Right lobe of liver (tissue), 6 donors: Measurements from ENCODE around the gene PSIP1. TPM values are rescaled to one million over a fixed set of nuclear protein-coding genes. Genes with fewer than 3 reads are reported as not detected.

Experiments
- ATAC-seq, 4 donors: fragments of 200-7000 bp; cut with Tn5 transposase; one replicate each; pipeline ENCODE4 v1.9.1; 2020; ENCODE audit warnings: mild to moderate bottlenecking in 4 of 4, moderate library complexity in 4 of 4
- DNase-seq, 3 donors: peaks; one replicate each; pipeline ENCODE4 v3.0.0-alpha.2; 2020
- H3K27ac ChIP-seq, 3 donors: fragments of 200-600 bp; one replicate each; pipeline ENCODE4 v1.8.0; 2022
- H3K27me3 ChIP-seq, 2 donors: fragments of 200-600 bp; one replicate each; pipeline ENCODE4 v1.8.0; 2022
- H3K36me3 ChIP-seq, 4 donors: fragments of 200-600 bp; sonication (generic) in 1 of 4; one replicate each; pipeline versions ENCODE4 v1.5.1 to v1.8.0; 2017 to 2022; ENCODE audit warnings: control low read depth in 1 of 4
- H3K4me1 ChIP-seq, 4 donors: fragments of 200-600 bp; sonication (generic) in 1 of 4; one replicate each; pipeline versions ENCODE4 v1.5.1 to v1.8.0; 2017 to 2022; ENCODE audit warnings: control low read depth in 1 of 4
- H3K4me3 ChIP-seq, 3 donors: fragments of 200-600 bp; one replicate each; pipeline ENCODE4 v1.8.0; 2022
- H3K9me3 ChIP-seq, 4 donors: fragments of 200-600 bp; sonication (generic) in 1 of 4; one replicate each; pipeline versions ENCODE4 v1.5.1 to v1.8.0; 2017 to 2022; ENCODE audit warnings: control low read depth in 1 of 4
- CTCF ChIP-seq, 4 donors: fragments of 200-600 bp in 3 of 4; fragments of 450-650 bp in 1 of 4; IDR thresholded peaks; one replicate each; pipeline versions ENCODE4 v1.5.1 to v1.8.0; 2016 to 2022; ENCODE audit warnings: antibody characterized with exemption in 4 of 4, mild to moderate bottlenecking in 2 of 4
- POLR2A ChIP-seq: fragments of 450-650 bp; IDR thresholded peaks from one replicate; pipeline ENCODE4 v1.6.1; 2017; ENCODE audit warnings: antibody characterized with exemption, mild to moderate bottlenecking
- WGBS: methylation state at CpG from one replicate; pipeline ENCODE4 v1.1.6; 2018; ENCODE audit warnings: low coverage, low lambda C conversion rate; ENCODE audit not compliant: insufficient coverage; ENCODE audit errors: missing lambda C conversion rate; 5-methylcytosine and 5-hydroxymethylcytosine counted together
- intact Hi-C, 2 donors: fragments of 100-400 bp; cut with DNase I; formaldehyde crosslinking; loops; one replicate each; pipeline versions ENCODE4 v1.11.2 to v1.14.1; 2022
- total RNA-seq, 6 experiments: library from RNA; depleted of rRNA in 2 of 6; stranded (reverse); fragments of >200 nt in 2 of 6; fragmentation: NEBNext Ultra II Directional in 3 of 6; extraction: Animal tissue kit (Norgen Biotek cat#: 25700) in 3 of 6; gene quantifications; one replicate each; pipeline versions ENCODE4 v1.1.0 to v1.2.4, GENCODE V29; 2016 to 2023
- donor health status: DM: no; HTN: yes; CAD: no.
- donor health status: DM: no; HTN: no; CAD: no.
- donor health status: DM: no; HTN: no; CAD: no.
- donor health status: DM: no; HTN: yes; CAD: no.
- donor health status: DM: no; HTN: yes; CAD: no.

Gene PSIP1
- total RNA-seq, 6 experiments from 2014 or later: 8.4 to 19.0 (median 12.0) TPM

DNA sequence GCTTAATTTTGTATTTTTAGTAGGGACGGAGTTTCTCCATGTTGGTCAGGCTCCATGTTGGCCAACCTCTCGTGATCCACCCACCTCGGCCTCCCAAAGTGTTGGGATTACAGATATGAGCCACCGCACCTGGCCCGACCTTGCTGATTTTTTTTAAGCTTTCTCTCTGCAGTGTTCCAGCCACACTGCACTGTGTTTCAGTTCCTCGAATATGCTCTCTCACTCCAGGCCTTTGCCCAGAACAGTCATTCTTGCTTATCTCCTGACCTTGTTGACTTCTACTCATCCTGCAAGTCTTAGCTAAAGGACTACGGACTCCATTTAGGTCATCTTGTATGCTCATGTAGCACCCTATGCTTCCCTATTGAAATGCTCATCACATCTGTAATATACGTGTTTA, 84.8 kb downstream of the PSIP1 start:
- H3K4me3 ChIP-seq: no peak overlapping the region
- TF ChIP-seq CTCF (IDR thresholded peaks at IDR 0.05) (no peak), POLR2A (no peak)
- intact Hi-C loops: no loop called here
- no peaks in the 10 kb centered on the region for H3K9me3 ChIP-seq
- peaks cover 0 to 13% (median 0%) of the 10 kb centered on the region in 4 donors for H3K36me3 ChIP-seq
- WGBS: 74% methylated on average over 7 of the region's 8 CpGs
- no peak overlapping the region for H3K27ac ChIP-seq
- no peaks in the 10 kb centered on the region for H3K27me3 ChIP-seq
- no peak for ATAC-seq
- DNase-seq: no peak
- H3K4me1 ChIP-seq: peaks cover 0 to 17% (median 0%) of the 10 kb centered on the region in 4 donors

- ATAC-seq (peak in 1 of 4 donors; percentile 4), DNase-seq (no peak)
- Histone ChIP-seq H3K9me3 (no peaks in the 10 kb centered on the region), H3K4me3 (peak overlapping the region; percentile 87 to 97 (median 94)), H3K27ac (peak overlapping the region; percentile 50 to 85 (median 79)), H3K36me3 (peaks cover 0 to 13% (median 0%) of the 10 kb centered on the region in 4 donors), H3K4me1 (peaks cover 0 to 10% (median 0%) of the 10 kb centered on the region in 4 donors), H3K27me3 (no peaks in the 10 kb centered on the region)
- TF ChIP-seq CTCF (IDR thresholded peaks at IDR 0.05) (no peak), POLR2A (no peak)
- 2% methylated on average over 15 of the region's 18 CpGs for WGBS
- intact Hi-C loops: no loop called here
These were observed 87.4 kb downstream of the PSIP1 start for GRCh38 chr9:15423231-15423985.

- Histone ChIP-seq H3K4me1 (peaks cover 0 to 10% (median 0%) of the 10 kb centered on the region in 4 donors), H3K27ac (peak within 1 kb of the TSS; percentile 77 to 85 (median 79)), H3K36me3 (peaks cover 0 to 13% (median 0%) of the 10 kb centered on the region in 4 donors), H3K9me3 (no peaks in the 10 kb centered on the region), H3K4me3 (peak within 1 kb of the TSS; percentile 87 to 97 (median 94)), H3K27me3 (no peaks in the 10 kb centered on the region)
- intact Hi-C loops: no loop called here
- TF ChIP-seq CTCF (IDR thresholded peaks at IDR 0.05) (peak in 1 of 4 donors; percentile 7), POLR2A (peak; percentile 67)
- ATAC-seq (peak; percentile 99), DNase-seq (peak; percentile 96)
- 0% methylated on average over 6 of the region's 70 CpGs for WGBS
These were observed 88.2 kb downstream of the PSIP1 start, which contains the start of gene SNAPC3 for GRCh38 chr9:15422372-15423230. TSS of gene SNAPC3 (plus strand) at chr9:15422876. CDS start at chr9:15422880, 4 bp downstream.

DNA sequence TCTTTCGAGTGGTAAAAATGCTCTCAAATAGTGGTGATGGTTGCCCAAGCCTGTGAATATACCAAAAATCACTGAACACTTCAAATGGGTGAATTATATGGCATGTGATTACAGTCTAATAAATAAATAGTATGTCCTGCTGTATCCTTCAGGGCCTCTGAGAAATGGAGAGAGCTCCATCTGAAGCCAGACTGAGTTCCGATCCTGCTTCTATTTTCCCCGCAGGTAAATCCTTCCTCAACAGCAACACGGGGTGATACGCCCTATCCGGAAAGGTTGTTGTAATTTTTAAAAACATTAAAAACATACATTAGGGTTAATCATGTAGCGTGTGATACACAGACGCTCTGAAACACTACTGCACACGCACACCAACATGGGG, 88.8 kb downstream of the PSIP1 start:
- 48% methylated on average over 9 of the region's 9 CpGs for WGBS
- Histone ChIP-seq H3K27me3 (no peaks in the 10 kb centered on the region), H3K36me3 (peaks cover 0 to 13% (median 0%) of the 10 kb centered on the region in 4 donors), H3K4me1 (peaks cover 0 to 10% (median 0%) of the 10 kb centered on the region in 4 donors), H3K9me3 (no peaks in the 10 kb centered on the region), H3K27ac (peak overlapping the region; percentile 77 to 85 (median 79)), H3K4me3 (peak overlapping the region; percentile 87 to 97 (median 94))
- DNase-seq (no peak), ATAC-seq (no peak)
- intact Hi-C loops: no loop called here
- TF ChIP-seq CTCF (IDR thresholded peaks at IDR 0.05) (no peak), POLR2A (no peak)
